Sigmoid colon (tissue), 7 donors: Measurements from ENCODE around the gene LPP. TPM values are rescaled to one million over a fixed set of nuclear protein-coding genes. Genes with fewer than 3 reads are reported as not detected.

Source experiments
- DNase-seq: peaks from one replicate; pipeline ENCODE4 v3.0.0-alpha.2; 2019
- H3K27ac ChIP-seq, 4 donors: fragments of 200-600 bp; sonication (generic); one replicate each; pipeline ENCODE4 v1.5.1; 2016 to 2019; ENCODE audit warnings: mild to moderate bottlenecking in 1 of 4
- H3K27me3 ChIP-seq, 3 donors: fragments of 200-600 bp; sonication (generic); one replicate each; pipeline ENCODE4 v1.5.1; 2019; ENCODE audit warnings: mild to moderate bottlenecking in 1 of 3
- H3K36me3 ChIP-seq, 4 donors: fragments of 200-600 bp; sonication (generic); one replicate each; pipeline ENCODE4 v1.5.1; 2016 to 2019
- H3K4me1 ChIP-seq, 4 donors: fragments of 200-600 bp; sonication (generic); one replicate each; pipeline ENCODE4 v1.5.1; 2017 to 2019
- H3K4me3 ChIP-seq, 4 donors: fragments of 200-600 bp; sonication (generic); one replicate each; pipeline ENCODE4 v1.5.1; 2017 to 2019; ENCODE audit warnings: mild to moderate bottlenecking in 2 of 4, moderate library complexity in 1 of 4
- H3K9me3 ChIP-seq, 4 donors: fragments of 200-600 bp in 3 of 4; sonication (generic) in 3 of 4; one replicate each; pipeline versions ENCODE4 v1.5.1 to v1.6.1; 2013 to 2019
- EP300 ChIP-seq, 4 donors: sonication (generic); formaldehyde crosslinking; IDR thresholded peaks; one replicate each; pipeline ENCODE4 v1.6.1; 2017; ENCODE audit warnings: antibody characterized with exemption in 4 of 4
- POLR2A ChIP-seq, 2 donors: fragments of 450-650 bp; IDR thresholded peaks; one replicate each; pipeline ENCODE4 v1.6.1; 2016; ENCODE audit warnings: antibody characterized with exemption in 2 of 2, mild to moderate bottlenecking in 2 of 2, moderate library complexity in 2 of 2
- POLR2AphosphoS5 ChIP-seq, 4 donors: sonication (generic); formaldehyde crosslinking; IDR thresholded peaks; one replicate each; pipeline ENCODE4 v1.6.1; 2017; ENCODE audit warnings: antibody characterized with exemption in 4 of 4
- WGBS, 2 donors: extraction: QIAGEN DNeasy Blood & Tissue Kit; methylation state at CpG; one replicate each; pipeline ENCODE4 v1.1.7; 2013; 5-methylcytosine and 5-hydroxymethylcytosine counted together
- intact Hi-C: fragments of 100-400 bp; cut with DNase I; formaldehyde crosslinking; loops from one replicate; pipeline ENCODE4 v1.15.1; 2023
- polyA plus RNA-seq, 3 donors: library from polyadenylated mRNA; stranded (reverse); fragments of 200-250 nt; gene quantifications; one replicate each; pipeline ENCODE4 v1.2.3, GENCODE V29; 2013
- total RNA-seq, 4 donors: library from RNA; depleted of rRNA; stranded (reverse); fragments of >200 nt; gene quantifications; one replicate each; pipeline ENCODE4 v1.1.0, GENCODE V29; 2016
- TF ChIP-seq, protein P1 (sequence below), 4 experiments: fragments of 450-650 bp in 3 of 4; fragments of 200-600 bp in 1 of 4; IDR thresholded peaks; one replicate each; pipeline ENCODE4 v1.5.1; 2016 to 2019; ENCODE audit warnings: antibody characterized with exemption in 4 of 4, mild to moderate bottlenecking in 3 of 4, moderate library complexity in 2 of 4
- donor health status: healthy with polysubstance abuse.
- donor health status: Bipolar disorder and iron deficiency.
- donor health status: healthy.

Gene LPP
- total and polyA plus RNA-seq, 7 donors: 5.3 to 1,773 (median 824) TPM

DNA sequence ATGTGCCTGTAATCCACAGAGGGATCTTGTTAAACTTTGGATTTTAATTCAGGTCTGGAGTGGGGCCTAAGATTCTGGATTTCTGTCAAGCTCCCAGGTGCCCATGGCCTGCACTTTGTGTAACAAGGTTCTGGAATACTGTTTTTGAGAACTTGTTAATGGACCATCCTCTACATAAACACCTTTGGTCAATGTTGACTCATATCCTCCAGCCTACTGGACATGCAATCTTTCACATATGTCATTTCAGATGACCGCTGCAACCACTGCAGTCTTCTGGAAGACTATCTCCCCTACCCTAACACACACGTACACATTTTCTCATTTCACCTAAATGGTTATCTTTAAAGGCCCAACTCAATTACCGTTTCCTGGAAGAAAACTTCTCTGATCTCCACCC is 715.7 kb downstream of the LPP start:
- H3K36me3 ChIP-seq: peaks cover 0 to 47% (median 28%) of the 10 kb centered on the region in 4 donors
- intact Hi-C loops: loop anchor here (10.0 kb wide), 1 partner anchor 1135 kb away; no protein-coding TSS in a partner anchor

GRCh38 chr3:188870431-188870830 is 716.5 kb downstream of the LPP start:
- Histone ChIP-seq H3K9me3 (no peaks in the 10 kb centered on the region), H3K36me3 (peaks cover 0 to 55% (median 32%) of the 10 kb centered on the region in 4 donors), H3K4me3 (no peak overlapping the region), H3K27me3 (no peaks in the 10 kb centered on the region), H3K27ac (no peak overlapping the region), H3K4me1 (peaks cover 0 to 38% (median 7%) of the 10 kb centered on the region in 4 donors)
- intact Hi-C loops: no loop called here
- TF ChIP-seq, protein P1, sequence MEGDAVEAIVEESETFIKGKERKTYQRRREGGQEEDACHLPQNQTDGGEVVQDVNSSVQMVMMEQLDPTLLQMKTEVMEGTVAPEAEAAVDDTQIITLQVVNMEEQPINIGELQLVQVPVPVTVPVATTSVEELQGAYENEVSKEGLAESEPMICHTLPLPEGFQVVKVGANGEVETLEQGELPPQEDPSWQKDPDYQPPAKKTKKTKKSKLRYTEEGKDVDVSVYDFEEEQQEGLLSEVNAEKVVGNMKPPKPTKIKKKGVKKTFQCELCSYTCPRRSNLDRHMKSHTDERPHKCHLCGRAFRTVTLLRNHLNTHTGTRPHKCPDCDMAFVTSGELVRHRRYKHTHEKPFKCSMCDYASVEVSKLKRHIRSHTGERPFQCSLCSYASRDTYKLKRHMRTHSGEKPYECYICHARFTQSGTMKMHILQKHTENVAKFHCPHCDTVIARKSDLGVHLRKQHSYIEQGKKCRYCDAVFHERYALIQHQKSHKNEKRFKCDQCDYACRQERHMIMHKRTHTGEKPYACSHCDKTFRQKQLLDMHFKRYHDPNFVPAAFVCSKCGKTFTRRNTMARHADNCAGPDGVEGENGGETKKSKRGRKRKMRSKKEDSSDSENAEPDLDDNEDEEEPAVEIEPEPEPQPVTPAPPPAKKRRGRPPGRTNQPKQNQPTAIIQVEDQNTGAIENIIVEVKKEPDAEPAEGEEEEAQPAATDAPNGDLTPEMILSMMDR (IDR thresholded peaks at IDR 0.05): no peak
- TF ChIP-seq POLR2A (IDR thresholded peaks at IDR 0.05) (no peak), EP300 (IDR thresholded peaks at IDR 0.05) (no peak), POLR2AphosphoS5 (IDR thresholded peaks at IDR 0.05) (no peak)
- DNase-seq: no peak
- WGBS, 2 donors: 82 to 84% methylated on average over 8 of the region's 8 CpGs

More for the DNA sequence above, 715.7 kb downstream of the LPP start:
- TF ChIP-seq, protein P1 (IDR thresholded peaks at IDR 0.05): no peak
- no peak for TF ChIP-seq POLR2AphosphoS5 (IDR thresholded peaks at IDR 0.05)
- no peak for TF ChIP-seq EP300 (IDR thresholded peaks at IDR 0.05)
- no peak for TF ChIP-seq POLR2A (IDR thresholded peaks at IDR 0.05)
- Histone ChIP-seq H3K4me1 (peaks cover 0 to 38% (median 6%) of the 10 kb centered on the region in 4 donors), H3K27ac (no peak overlapping the region), H3K9me3 (no peaks in the 10 kb centered on the region), H3K4me3 (no peak overlapping the region), H3K27me3 (no peaks in the 10 kb centered on the region)
- 77 to 90% methylated on average over 3 of the region's 3 CpGs for WGBS, 2 donors
- DNase-seq: no peak

GRCh38 chr3:188874576-188874975 is 720.6 kb downstream of the LPP start:
- intact Hi-C loops: no loop called here
- no peak for DNase-seq
- TF ChIP-seq POLR2A (IDR thresholded peaks at IDR 0.05) (no peak), EP300 (IDR thresholded peaks at IDR 0.05) (no peak), POLR2AphosphoS5 (IDR thresholded peaks at IDR 0.05) (no peak)
- TF ChIP-seq, protein P1 (IDR thresholded peaks at IDR 0.05): no peak
- no peak overlapping the region for H3K27ac ChIP-seq
- H3K9me3 ChIP-seq: no peaks in the 10 kb centered on the region
- H3K4me3 ChIP-seq: no peak overlapping the region
- H3K36me3 ChIP-seq: peaks cover 0 to 68% (median 24%) of the 10 kb centered on the region in 4 donors
- 97 to 98% methylated on average over 1 of the region's 1 CpG for whole genome bisulfite sequencing, 2 donors
- H3K27me3 ChIP-seq: no peaks in the 10 kb centered on the region
- peaks cover 0 to 17% (median 3%) of the 10 kb centered on the region in 4 donors for H3K4me1 ChIP-seq

DNA sequence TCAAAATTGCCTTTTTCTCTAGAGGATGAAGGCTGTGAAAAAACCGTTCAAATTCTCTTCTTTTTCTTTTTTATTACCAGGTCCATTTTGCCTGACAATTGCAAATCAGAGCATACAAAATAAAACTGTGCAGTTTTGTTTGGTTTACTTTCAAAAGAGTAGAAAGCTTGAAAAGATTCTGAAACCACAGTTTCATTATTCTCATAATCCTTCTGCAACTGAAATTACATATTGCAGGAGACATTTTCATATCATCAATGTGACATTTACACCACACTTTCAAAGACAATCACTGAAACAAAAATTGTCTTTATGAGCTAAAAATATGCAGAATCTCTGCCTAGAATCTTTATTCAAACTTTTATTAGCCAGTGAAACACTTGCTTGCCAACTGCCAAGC is 721.5 kb downstream of the LPP start:
- WGBS, 2 donors: 83 to 95% methylated on average over 1 of the region's 1 CpG

More for the DNA sequence above, 721.5 kb downstream of the LPP start:
- DNase-seq: no peak
- Histone ChIP-seq H3K27me3 (no peaks in the 10 kb centered on the region), H3K27ac (no peak overlapping the region), H3K36me3 (peaks cover 0 to 76% (median 24%) of the 10 kb centered on the region in 4 donors), H3K4me3 (no peak overlapping the region), H3K4me1 (peaks cover 0 to 11% (median 3%) of the 10 kb centered on the region in 4 donors), H3K9me3 (no peaks in the 10 kb centered on the region)
- intact Hi-C loops: no loop called here
- TF ChIP-seq, protein P1 (IDR thresholded peaks at IDR 0.05): no peak
- TF ChIP-seq EP300 (IDR thresholded peaks at IDR 0.05) (no peak), POLR2AphosphoS5 (IDR thresholded peaks at IDR 0.05) (no peak)
